Iris pigment epithelial cell (primary cell): Measurements from ENCODE around the gene GSDME.
A peak's percentile ranks its signal among the peaks of the same experiment; 100 is the strongest.

Source experiments
- DNase-seq: peaks from one replicate; pipeline ENCODE4 v3.0.0-alpha.2; 2011; ENCODE audit warnings: low read depth

The GSDME gene

GRCh38 chr7:24722386-24723177, 34.7 kb downstream of the GSDME start:
- no peak for DNase-seq

GRCh38 chr7:24721481-24722001, 35.7 kb downstream of the GSDME start:
- DNase-seq: no peak

GRCh38 chr7:24720283-24720682, 37.0 kb downstream of the GSDME start:
- DNase-seq: no peak

- DNase-seq: no peak
Measured at GRCh38 chr7:24718977-24719491, 38.2 kb downstream of the GSDME start.

GRCh38 chr7:24718431-24718831, 38.8 kb downstream of the GSDME start:
- no peak for DNase-seq

- no peak for DNase-seq
Measured at GRCh38 chr7:24717694-24718320, 39.5 kb downstream of the GSDME start.

- no peak for DNase-seq
Measured at GRCh38 chr7:24717247-24717622, 40.0 kb downstream of the GSDME start.

- no peak for DNase-seq
Measured at GRCh38 chr7:24716480-24717246, 40.6 kb downstream of the GSDME start.

- DNase-seq: peak; percentile 68
Measured at GRCh38 chr7:24715661-24716479, 41.4 kb downstream of the GSDME start.

- no peak for DNase-seq
Measured at GRCh38 chr7:24715171-24715570, 42.1 kb downstream of the GSDME start.

GRCh38 chr7:24714676-24715010, 42.6 kb downstream of the GSDME start:
- DNase-seq: no peak

GRCh38 chr7:24713850-24714675, 43.2 kb downstream of the GSDME start:
- DNase-seq: no peak

- DNase-seq: no peak
Measured at GRCh38 chr7:24713039-24713793, 44.0 kb downstream of the GSDME start.

- no peak for DNase-seq
Measured at GRCh38 chr7:24709585-24710360, 47.5 kb downstream of the GSDME start.

- DNase-seq: no peak
Measured at GRCh38 chr7:24709051-24709450, 48.2 kb downstream of the GSDME start.

GRCh38 chr7:24707988-24708615, 49.2 kb downstream of the GSDME start:
- DNase-seq: no peak

- no peak for DNase-seq
Measured at GRCh38 chr7:24706211-24707170, 50.8 kb downstream of the GSDME start.
